CD4-positive, alpha-beta T cell treated with Interleukin-6 at 100 ng/mL for 8 hours (primary cell): Measurements from ENCODE around the gene MTHFD2L.
A peak's percentile ranks its signal among the peaks of the same experiment; 100 is the strongest.

Experiments
- DNase-seq: peaks from one replicate; pipeline ENCODE4 v3.0.0-alpha.2; 2020; ENCODE audit warnings: mixed read lengths, low spot score

The MTHFD2L gene

DNA sequence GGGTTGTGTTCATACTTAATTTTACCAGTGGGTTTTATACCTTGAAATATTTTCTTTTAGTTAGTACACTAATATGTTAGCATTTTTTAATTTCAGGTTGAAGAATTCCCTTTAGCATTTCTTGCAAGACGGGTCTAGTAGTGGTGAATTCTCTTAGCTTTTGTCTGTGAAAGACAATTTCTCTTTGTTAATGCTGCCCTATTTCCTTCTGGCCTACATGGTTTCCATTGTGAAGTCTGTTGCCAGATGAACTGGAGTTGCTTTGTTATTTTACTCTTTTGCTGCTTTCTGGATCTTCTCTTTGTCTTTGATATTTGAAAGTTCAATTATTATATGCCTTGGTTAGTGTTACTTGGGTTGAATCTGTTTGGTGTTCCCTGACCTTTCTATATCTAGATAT lies 25.0 kb upstream of the MTHFD2L start:
- no peak for DNase-seq

DNA sequence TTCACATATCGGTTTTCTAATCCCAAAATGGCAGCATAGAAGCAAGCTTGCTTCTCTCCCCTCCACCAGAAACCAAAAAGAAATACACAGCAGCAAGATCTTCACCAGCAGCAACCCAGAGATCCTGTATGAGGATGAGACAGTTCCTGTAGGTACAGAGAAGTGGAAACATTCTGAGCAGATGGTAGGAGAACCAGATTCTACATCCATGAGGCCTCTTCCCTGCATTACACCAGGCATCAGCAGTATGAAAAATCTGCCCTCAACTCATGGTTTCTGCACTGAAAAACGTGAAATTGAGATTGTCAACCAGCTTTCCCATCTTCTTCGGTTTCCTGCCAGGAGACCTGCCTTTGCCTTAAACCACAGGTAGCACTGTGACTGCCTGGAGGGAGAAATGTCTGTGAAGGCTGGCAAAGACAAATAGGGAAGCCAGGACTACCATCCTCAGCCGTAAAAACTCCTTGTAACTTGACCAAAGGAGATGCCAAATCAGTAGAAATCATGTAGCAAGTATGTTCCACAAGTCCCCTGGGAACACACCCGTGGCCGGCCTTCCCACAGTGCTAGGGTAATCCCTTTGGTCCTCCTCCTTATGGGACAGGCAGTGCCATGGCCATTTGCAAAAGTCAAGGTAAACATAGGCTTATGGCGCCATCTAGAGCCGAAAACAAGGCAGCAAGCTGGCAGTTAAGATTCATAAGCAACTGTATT lies 24.0 kb upstream of the MTHFD2L start:
- peak; percentile 11 for DNase-seq

DNA sequence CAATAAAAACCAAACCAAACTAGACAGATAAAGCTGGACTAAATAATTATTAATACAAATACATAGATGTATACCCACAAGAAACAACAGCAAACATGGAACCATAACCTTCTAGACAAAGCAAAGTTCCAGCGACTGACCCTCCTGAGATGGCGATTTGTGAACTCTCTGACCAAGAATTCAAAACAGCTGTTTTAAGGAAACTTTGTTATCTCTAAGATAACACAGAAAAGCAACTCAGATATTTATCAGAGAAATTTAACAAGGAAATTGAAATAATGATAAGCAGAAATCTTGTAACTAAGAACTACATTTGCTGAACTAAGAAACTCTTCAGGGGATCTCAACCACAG lies 23.4 kb upstream of the MTHFD2L start:
- DNase-seq, result no peak

DNA sequence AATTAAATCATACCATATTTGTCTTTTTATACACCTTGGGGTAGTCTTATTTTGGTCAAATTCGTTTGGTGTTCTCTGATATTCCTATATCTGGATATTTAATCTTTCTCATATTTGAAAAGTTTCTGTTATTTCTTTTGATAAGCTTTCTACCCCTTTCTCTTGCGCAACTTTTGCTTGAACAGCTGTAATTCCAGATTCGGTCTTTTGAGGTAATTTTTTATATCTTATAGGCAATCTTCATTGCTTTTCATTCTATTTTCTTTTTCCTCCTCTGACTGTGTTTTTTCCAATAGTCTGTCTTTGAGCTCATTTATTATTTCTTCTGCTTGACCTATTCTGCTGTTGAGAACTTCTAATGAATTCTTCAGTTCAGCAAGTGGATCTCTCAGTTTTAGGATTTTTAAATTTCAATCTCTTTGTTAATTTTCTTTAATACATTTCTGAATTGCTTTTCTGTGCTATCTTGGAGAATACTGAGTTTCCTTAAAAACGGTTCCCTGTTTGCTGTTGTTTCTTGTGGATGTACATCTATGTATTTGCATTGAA lies 11.3 kb upstream of the MTHFD2L start:
- no peak for DNase-seq

DNA sequence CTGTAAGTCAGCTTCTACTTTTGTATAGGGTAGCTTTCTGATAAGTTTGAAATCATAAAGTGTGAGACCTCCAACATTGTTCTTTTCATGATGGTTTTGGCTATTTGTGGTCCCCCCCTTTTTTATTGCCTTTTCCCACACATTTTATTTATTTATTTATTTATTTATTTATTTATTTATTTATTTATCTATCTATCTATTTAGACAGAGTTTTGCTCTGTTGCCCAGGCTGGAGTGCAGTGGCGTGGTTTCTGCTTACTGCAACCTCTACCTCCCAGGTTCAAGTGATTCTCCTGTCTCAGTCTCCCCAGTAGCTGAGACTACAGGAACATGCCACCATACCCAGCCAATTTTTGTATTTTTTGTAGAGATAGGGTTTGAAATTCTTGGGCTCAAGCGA lies 9.7 kb upstream of the MTHFD2L start:
- DNase-seq, result no peak

DNA sequence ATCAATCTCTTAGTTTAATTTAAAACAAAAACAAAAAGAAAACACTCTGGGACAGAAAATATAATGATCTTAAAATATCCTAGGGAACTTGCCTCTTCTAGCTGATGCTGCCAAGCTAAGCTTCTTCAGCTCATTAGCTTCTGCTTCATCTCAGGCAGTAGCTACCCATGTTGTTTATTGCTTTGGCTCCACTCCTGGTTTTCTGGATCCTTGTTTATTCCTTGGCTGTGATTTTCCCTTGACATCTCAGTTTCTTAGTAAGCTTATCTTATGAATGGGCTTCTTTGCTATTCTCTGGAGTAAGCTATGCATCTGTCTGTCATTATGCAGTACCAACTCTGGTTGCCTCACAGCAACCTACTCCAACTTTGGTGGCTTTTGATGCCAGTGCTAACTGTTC lies 5.1 kb upstream of the MTHFD2L start:
- DNase-seq, result no peak

DNA sequence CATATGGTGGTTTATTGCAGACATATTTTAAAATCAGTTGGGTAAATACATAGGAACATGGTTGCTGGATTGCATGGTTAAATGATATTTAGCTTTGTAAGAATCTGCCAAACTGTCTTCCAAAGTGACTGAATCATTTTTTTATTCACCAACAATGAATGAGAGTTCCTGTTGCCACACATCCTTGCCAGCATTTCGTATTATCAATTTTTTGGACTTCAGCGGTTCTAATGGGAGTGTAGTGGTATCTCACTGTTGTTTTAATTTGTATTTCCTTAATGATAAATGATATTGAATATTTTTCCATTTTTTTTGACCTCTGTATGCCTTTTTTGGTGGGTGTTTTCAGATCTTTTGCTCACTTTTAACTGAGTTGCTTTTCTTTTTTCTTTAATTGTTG lies 1.4 kb upstream of the MTHFD2L start:
- DNase-seq, result no peak

DNA sequence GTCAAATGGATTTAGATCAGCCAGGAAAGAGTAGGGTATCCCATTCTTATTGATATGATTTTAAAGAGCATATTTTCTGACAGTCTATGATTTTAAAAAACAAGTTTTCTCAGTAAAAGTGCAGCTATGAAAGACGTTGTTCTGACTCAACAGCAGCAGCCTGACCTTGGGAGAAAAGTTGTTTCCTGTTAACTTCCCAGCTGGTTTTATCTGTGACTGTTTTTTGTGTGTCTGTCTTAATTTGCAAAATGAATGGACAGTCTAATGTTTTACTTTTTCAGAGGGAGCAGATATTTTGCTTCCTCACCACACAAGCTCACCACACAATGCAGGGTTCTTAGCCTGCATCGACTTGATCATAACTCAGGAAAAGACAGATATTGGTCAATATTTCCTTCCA lies 764 bp upstream of the MTHFD2L start:
- DNase-seq, result no peak

DNA sequence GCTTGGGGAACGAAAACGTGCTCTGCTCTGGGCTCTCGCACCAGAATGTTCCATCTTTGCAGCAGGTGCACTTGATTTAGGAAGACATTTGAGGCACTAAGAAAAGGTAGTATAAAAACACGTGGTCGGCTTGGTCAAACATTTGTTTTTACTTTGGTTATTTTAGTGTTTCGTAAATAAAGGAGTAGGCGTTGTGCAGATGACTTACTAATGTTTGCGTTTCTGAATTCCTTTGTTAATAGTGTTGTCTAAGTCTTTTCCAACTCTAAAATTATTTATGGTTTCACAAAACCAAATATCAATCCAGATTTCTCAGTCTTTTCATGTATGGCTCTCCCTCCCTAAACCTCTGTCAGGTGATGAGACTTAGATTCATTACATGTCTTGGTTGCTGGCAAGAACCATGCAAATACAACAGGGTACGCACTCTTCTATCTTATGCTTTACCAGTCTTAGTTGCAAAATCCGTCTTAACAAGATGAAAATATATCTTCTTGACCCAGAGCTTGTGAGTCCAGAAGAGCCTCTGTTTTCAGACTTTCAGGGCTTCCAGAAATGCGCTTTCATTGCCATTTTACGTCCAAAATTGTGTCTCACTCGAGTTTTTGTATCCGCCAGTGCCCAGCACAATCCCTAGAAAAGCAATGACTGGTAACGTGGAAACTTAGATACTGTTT lies 686 bp downstream of the MTHFD2L start:
- DNase-seq, result no peak

DNA sequence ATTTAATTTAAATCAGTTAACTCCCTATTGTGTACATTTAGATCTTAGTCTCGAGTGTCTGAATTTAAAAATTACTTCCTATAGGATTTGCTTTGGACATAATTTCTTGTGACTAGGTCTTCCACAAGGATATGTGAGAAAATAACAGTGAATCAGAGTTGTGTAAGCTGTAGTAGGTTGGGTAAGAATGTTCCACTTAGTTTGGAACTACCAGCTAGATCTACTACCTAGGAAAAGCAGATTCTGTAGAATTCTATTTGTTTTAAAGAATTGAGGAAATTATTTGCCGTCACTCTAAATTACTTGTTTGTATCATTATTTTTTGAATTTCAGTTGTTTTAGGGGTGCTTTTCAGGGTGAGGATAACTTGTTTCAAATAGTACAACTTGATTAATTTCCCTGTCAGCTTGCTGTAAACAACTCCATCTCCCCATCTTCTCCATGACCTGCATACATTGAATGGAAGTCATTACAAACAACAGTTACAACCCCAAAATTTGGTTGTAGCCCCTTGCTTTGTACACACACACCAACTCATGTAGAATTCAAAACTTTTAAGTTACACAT lies 1.3 kb downstream of the MTHFD2L start:
- no peak for DNase-seq

DNA sequence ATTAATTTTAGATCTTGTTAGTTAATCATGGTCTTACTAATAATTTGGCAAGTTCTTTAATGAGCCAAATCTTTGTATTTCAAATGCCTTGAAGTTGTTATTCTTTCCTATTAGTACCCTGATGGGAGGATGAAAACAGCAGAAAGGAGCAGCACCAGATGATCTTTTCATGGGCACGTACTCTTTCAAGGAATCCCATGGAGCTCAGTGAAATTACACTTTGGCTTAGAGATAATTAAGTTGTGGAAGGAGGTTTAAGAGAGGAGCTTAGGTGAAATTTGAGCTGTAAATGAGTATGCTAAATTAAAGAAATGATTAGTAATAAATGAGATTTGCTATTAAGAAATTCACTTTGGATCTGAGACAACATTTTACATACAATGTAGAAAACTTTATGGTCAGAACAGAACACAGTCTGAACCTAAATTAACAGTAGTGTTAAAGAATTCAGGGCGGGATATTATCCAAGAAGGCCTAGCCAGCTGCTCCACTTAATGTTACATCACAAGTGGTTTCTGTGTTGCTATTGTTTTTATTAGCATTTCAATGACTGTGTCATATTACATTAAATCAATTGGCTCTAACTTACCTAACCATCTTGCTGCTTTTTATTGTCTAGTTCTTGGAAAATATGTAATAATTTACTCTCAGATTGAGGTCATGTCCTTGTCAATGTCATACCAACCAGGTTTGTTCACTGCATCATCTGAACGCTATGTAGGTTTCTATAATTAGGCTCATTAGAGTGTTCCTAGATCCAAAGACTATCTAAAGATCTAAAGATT lies 3.9 kb downstream of the MTHFD2L start:
- DNase-seq, result no peak

DNA sequence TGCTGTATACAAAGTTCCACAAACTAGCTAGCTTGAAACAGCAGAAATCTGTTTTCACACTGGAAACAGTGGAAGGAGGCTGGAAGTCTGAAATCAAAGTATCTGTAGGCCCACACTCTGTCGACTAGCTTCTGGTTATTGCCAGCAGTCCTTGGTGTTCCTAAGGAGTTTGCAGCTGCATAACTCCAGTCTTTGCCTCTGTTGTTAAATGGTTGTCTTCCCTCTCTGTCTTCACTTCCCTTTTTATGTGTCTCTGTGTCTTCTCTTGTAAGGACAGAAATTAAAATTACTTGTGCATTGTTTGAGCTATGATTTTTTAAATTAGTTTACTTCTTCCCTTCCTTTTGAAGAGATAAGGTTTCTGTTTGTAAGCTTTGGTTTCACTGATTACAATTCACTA lies 8.2 kb downstream of the MTHFD2L start:
- no peak for DNase-seq

DNA sequence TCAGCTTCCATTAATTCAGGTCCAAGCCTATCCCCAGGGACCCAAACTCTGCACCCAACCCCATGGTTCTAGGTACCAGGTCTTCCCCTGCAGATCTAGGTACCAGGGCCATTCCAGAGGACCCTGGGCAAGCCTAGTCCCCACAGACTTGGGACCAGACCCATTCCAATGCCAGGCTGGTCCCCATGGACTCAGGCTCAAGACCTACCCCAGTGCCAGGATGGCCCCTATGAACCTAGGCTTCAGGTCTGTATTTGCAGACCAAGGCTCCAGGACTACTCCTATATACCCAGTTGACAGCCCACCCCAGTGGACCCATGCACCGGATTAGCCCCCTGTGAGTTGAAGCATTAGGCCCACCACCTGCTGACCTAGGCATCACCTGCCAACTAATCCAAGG lies 8.9 kb downstream of the MTHFD2L start:
- DNase-seq, result no peak

DNA sequence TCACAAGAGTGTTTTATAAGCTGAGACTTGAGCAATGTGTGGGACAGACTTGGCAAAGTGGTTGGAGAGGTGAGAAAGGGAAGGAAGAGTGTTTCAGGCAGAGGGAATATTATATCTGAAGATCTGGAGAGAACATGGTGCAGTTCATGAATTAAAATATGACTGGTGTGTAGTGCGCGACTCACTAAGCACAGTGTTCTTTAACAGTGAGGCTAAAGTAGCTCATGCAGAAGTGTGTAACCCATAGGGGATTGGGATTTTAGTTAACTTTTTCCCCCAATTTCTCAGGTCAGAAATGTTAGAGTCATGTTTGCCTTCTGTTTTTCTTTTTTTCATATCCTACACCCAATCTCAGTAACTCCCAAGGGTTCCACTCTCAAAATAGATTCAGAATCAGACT lies 9.7 kb downstream of the MTHFD2L start:
- DNase-seq, result no peak

DNA sequence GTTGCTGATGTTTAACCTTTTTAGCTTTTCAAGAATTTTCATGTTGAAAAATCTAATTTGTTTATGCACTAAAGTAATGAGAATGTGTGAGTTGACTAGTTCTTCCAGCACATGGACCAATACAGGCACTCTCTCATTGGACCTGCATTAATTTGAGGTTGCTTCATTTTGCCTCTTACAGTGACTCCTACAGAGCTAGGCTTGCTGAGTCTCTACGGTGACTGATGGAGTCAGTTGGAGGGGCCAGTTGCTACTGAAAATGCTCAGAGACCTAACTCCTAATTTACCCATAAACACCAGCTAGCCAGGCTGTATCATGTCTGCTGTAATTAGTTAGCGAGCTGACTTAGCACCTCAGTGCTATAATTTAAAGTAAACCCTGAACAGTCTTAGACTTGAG lies 10.9 kb downstream of the MTHFD2L start:
- no peak for DNase-seq

DNA sequence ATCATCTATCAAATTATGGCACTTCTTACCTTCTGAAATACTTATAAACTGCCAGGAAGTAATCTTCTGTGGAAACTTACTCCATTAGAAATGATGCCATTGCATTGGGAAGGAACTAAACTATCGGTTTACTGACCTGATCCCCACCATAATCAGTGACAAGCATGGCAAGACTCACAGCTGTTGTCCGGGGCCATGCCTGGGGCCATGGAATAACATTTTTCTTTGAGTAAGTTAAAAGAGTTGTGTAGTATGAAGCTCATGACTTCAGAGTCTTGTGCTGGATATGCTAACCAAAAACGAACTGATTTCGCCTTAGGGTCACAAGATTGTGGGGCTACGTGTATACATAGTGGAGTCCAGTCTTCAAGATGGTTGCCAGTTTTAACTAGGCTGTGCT lies 15.4 kb downstream of the MTHFD2L start:
- DNase-seq, result no peak

DNA sequence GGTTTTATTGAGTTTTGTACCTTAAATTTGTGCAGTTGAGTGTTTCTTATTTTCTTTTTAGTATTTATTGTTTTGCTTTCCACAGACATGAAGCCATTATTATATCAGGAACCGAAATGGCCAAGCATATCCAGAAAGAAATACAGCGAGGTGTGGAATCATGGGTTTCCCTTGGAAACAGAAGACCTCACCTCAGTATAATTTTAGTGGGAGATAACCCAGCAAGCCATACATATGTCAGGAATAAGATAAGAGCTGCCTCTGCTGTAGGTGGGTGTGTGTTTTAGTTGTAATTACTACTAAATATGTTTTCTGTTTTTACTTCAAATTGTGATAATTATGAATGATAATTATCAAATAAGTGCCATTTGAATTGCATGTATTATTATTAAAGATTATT lies 16.5 kb downstream of the MTHFD2L start:
- no peak for DNase-seq

DNA sequence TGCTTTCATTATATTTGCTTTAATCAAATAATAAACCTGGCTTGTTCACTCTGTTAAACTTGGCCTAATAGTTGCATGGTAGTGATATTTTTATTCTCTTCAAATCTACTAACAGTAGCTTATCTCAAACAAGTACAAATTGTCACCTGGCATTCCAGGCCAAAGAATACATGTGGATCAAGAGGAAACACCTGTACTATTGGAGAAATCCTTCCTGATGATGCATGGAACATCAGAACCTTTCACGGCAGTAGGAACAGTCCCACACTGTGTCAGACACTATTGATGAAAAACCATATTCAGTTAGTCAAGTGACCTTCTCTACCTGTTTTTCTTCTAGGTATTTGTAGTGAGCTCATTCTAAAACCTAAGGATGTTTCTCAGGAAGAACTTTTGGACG lies 17.0 kb downstream of the MTHFD2L start:
- no peak for DNase-seq

DNA sequence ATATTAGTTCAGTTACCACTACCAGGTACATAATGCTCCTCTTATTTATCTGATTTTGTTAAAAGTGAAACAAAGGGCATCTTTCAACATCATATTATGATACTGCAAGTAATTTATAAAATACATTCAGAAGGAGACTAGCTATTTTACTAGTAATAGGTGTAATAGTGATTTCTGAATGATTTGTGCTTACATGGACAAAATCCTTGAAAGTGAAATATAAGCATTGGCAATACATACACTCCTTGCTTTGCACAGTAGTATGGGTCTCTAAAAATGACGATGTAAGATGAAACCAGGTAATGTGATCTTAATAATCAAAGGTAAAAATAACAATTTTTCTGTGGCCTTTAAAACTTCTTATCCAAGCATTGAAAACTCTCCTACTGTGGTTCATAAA lies 17.5 kb downstream of the MTHFD2L start:
- DNase-seq, result no peak

DNA sequence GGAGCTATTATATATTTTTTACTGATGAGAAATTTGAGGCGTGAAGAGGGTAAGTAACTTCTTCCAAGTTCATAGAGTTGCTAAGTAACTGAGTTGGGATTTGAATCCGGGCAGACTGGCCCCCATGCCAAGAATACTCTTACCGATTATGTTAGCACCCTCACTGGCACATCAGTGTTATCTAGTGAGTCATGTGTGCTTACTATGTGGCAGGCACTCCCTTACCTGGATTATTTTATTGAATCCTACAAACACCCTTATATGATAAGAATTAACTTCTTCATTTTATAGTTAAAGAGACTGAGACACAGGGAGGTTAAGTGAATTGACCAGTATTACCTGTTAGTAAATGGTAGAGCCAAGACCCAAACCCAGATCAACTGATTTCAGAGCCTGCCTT lies 20.9 kb downstream of the MTHFD2L start:
- no peak for DNase-seq

DNA sequence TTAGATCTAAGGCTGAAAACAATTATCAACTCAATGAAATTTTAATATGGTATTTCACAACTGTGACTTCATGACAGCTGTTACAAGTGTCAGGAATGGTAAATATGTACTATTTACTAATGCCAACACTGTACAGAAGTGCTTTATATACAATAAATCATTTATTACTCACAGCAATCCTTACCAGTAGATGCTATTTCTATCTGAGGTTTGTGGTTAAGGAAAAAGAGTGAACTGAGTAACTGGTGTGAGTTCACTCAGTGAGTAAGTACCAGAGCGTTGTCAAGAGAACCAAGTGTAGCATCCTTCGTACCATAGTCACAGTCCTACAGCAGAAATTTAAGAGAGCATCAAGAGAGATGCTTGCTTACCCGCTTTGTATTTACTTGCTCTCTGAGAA lies 23.3 kb downstream of the MTHFD2L start:
- DNase-seq, result no peak

DNA sequence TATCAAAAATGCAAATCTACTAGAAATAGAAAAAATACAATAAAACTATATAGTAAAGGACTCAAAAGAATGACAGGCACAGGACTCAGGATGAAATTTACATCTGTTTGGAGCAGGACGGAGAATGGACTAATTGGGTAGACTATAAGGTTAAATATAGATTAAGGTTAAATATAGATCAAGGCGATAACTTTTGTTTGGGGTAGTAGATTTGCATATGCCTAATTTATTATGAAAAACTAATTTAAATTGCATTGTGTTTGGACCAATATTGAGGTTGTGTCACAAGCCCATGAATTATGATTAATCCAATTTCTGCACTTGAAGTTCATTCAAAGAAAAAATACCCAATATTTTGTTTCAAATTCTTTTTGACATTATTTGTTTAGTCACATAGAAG lies 31.0 kb downstream of the MTHFD2L start:
- no peak for DNase-seq
